ENCODE data around the gene YTHDF2. TPM values are rescaled to one million over a fixed set of nuclear protein-coding genes. Genes with fewer than 3 reads are reported as not detected.
A peak's percentile ranks its signal among the peaks of the same experiment; 100 is the strongest.

The YTHDF2 gene
- total and polyA plus RNA-seq, 9 of the 15 experiments (the other 6 are each of a cell fraction or from before 2014, with no cell fraction given): 41.0 to 111 (median 83.3) TPM

DNA sequence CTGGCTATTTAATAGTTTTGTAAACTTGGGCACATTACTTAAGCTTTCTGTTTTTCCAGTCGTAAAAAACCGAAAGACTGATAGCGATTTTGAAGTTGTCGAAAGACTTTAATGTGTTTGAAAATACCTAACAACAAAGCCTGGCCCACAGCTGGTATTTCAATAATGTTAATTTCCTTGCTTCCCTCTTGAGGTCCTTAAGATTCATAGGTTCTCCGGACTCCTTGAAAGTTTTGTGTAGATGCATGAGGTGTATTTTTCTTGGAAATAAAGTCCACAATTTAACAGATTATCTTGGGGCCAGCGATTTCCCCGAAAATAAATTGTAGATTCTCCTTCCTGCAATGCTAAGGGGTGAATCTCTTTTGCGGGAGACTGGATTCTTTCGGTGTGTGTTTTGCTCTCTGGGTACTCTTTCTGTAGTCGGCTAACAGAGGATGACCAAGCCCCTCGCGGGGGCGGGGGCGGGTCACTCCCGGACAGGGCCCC, 735 bp upstream of the YTHDF2 start (continued):
- TF ChIP-seq, protein P1, sequence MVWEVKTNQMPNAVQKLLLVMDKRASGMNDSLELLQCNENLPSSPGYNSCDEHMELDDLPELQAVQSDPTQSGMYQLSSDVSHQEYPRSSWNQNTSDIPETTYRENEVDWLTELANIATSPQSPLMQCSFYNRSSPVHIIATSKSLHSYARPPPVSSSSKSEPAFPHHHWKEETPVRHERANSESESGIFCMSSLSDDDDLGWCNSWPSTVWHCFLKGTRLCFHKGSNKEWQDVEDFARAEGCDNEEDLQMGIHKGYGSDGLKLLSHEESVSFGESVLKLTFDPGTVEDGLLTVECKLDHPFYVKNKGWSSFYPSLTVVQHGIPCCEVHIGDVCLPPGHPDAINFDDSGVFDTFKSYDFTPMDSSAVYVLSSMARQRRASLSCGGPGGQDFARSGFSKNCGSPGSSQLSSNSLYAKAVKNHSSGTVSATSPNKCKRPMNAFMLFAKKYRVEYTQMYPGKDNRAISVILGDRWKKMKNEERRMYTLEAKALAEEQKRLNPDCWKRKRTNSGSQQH (CRISPR knock-in tag; IDR thresholded peaks at IDR 0.05): no peak
- TF ChIP-seq, protein P2, sequence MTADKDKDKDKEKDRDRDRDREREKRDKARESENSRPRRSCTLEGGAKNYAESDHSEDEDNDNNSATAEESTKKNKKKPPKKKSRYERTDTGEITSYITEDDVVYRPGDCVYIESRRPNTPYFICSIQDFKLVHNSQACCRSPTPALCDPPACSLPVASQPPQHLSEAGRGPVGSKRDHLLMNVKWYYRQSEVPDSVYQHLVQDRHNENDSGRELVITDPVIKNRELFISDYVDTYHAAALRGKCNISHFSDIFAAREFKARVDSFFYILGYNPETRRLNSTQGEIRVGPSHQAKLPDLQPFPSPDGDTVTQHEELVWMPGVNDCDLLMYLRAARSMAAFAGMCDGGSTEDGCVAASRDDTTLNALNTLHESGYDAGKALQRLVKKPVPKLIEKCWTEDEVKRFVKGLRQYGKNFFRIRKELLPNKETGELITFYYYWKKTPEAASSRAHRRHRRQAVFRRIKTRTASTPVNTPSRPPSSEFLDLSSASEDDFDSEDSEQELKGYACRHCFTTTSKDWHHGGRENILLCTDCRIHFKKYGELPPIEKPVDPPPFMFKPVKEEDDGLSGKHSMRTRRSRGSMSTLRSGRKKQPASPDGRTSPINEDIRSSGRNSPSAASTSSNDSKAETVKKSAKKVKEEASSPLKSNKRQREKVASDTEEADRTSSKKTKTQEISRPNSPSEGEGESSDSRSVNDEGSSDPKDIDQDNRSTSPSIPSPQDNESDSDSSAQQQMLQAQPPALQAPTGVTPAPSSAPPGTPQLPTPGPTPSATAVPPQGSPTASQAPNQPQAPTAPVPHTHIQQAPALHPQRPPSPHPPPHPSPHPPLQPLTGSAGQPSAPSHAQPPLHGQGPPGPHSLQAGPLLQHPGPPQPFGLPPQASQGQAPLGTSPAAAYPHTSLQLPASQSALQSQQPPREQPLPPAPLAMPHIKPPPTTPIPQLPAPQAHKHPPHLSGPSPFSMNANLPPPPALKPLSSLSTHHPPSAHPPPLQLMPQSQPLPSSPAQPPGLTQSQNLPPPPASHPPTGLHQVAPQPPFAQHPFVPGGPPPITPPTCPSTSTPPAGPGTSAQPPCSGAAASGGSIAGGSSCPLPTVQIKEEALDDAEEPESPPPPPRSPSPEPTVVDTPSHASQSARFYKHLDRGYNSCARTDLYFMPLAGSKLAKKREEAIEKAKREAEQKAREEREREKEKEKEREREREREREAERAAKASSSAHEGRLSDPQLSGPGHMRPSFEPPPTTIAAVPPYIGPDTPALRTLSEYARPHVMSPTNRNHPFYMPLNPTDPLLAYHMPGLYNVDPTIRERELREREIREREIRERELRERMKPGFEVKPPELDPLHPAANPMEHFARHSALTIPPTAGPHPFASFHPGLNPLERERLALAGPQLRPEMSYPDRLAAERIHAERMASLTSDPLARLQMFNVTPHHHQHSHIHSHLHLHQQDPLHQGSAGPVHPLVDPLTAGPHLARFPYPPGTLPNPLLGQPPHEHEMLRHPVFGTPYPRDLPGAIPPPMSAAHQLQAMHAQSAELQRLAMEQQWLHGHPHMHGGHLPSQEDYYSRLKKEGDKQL (CRISPR knock-in tag; IDR thresholded peaks at IDR 0.05; ENCODE audit: borderline replicate concordance): no peak
- TF ChIP-seq SREBF2 (CRISPR knock-in tag; IDR thresholded peaks at IDR 0.05): 0 out of 2 replicates have a peak, but pooled peaks have one; percentile 16
- no peak for TF ChIP-seq CREBBP (IDR thresholded peaks at IDR 0.05; ENCODE audit: low read depth, low read length)
- TF ChIP-seq HMG20A (CRISPR knock-in tag; conservative IDR thresholded peaks at IDR 0.05): no peak
- TF ChIP-seq BACH1 (tag; IDR thresholded peaks at IDR 0.05): peak; percentile 48; the same call in 1 of the 2 replicates
- no peak for TF ChIP-seq KLF13 (tag; IDR thresholded peaks at IDR 0.05; ENCODE audit: borderline replicate concordance, low read depth)
- TF ChIP-seq FIP1L1 (IDR thresholded peaks at IDR 0.05; ENCODE audit: low read depth, low read length, poor library complexity, severe bottlenecking): no peak
- no peak for TF ChIP-seq ZNF764 (CRISPR knock-in tag; IDR thresholded peaks at IDR 0.05; ENCODE audit: low read depth)
- no peak for TF ChIP-seq ATF7 (IDR thresholded peaks at IDR 0.05)
- no peak for TF ChIP-seq BRCA1 (IDR thresholded peaks at IDR 0.05)
- no peak for TF ChIP-seq BRCA1 (CRISPR knock-in tag; IDR thresholded peaks at IDR 0.05)
- TF ChIP-seq ZBTB7A (IDR thresholded peaks at IDR 0.05; ENCODE audit: borderline replicate concordance, control insufficient read depth, low read depth, low read length): no peak
- TF ChIP-seq TGIF2 (CRISPR knock-in tag; IDR thresholded peaks at IDR 0.05): no peak
- TF ChIP-seq, protein P3, sequence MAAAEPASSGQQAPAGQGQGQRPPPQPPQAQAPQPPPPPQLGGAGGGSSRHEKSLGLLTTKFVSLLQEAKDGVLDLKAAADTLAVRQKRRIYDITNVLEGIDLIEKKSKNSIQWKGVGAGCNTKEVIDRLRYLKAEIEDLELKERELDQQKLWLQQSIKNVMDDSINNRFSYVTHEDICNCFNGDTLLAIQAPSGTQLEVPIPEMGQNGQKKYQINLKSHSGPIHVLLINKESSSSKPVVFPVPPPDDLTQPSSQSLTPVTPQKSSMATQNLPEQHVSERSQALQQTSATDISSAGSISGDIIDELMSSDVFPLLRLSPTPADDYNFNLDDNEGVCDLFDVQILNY (CRISPR knock-in tag; IDR thresholded peaks at IDR 0.05): no peak
- TF ChIP-seq ZNF707 (CRISPR knock-in tag; conservative IDR thresholded peaks at IDR 0.05): no peak
- no peak for TF ChIP-seq XRCC3 (IDR thresholded peaks at IDR 0.05)
- TF ChIP-seq POLR2AphosphoS5 (IDR thresholded peaks at IDR 0.05; ENCODE audit: control insufficient read depth, insufficient read depth, low read depth, low read length): peak; percentile 70
- TF ChIP-seq ZNF384 (IDR thresholded peaks at IDR 0.05; ENCODE audit: low read depth, low read length): no peak
- TF ChIP-seq, protein P4, sequence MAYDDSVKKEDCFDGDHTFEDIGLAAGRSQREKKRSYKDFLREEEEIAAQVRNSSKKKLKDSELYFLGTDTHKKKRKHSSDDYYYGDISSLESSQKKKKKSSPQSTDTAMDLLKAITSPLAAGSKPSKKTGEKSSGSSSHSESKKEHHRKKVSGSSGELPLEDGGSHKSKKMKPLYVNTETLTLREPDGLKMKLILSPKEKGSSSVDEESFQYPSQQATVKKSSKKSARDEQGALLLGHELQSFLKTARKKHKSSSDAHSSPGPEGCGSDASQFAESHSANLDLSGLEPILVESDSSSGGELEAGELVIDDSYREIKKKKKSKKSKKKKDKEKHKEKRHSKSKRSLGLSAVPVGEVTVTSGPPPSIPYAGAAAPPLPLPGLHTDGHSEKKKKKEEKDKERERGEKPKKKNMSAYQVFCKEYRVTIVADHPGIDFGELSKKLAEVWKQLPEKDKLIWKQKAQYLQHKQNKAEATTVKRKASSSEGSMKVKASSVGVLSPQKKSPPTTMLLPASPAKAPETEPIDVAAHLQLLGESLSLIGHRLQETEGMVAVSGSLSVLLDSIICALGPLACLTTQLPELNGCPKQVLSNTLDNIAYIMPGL (CRISPR knock-in tag; IDR thresholded peaks at IDR 0.05): no peak
